M059J (cell line): ENCODE results near the gene RFX4. TPM values are rescaled to one million over a fixed set of nuclear protein-coding genes. Genes with fewer than 3 reads are reported as not detected.

ENCODE experiments used
- total RNA-seq: library from RNA; depleted of rRNA; stranded (reverse); fragments of >200 nt; shearing (Covaris generic); gene quantifications from 2 replicates; pipeline ENCODE4 v1.2.3, GENCODE V29; 2014; rRNA removed

Gene RFX4
- total RNA-seq, 1 experiment from 2014 or later, result not detected

Other genes starting within 250 kb of the RFX4 start
- 3.7 and 8.2 TPM in 2 replicates for gene POLR3B, start 225.3 kb upstream of the RFX4 start, total RNA-seq
- 12.0 and 17.4 TPM in 2 replicates for gene RIC8B, start 191.7 kb downstream of the RFX4 start, total RNA-seq